Transverse colon (tissue), 4 donors: ENCODE measurements around the gene AHCYL1. TPM values are rescaled to one million over a fixed set of nuclear protein-coding genes. Genes with fewer than 3 reads are reported as not detected.

Source experiments
- DNase-seq: peaks from one replicate; pipeline ENCODE4 v3.0.0-alpha.2; 2019
- H3K27ac ChIP-seq, 4 donors: fragments of 200-600 bp; sonication (generic); 2 replicates each; pipeline ENCODE4 v1.5.1; 2016 to 2018; ENCODE audit warnings: inconsistent platforms in 4 of 4
- H3K27me3 ChIP-seq: fragments of 200-600 bp; sonication (generic); 2 replicates; pipeline ENCODE4 v1.5.1; 2017; ENCODE audit warnings: inconsistent platforms
- H3K36me3 ChIP-seq, 4 donors: fragments of 200-600 bp; sonication (generic); 2 replicates each; pipeline ENCODE4 v1.5.1; 2017 to 2019; ENCODE audit warnings: inconsistent platforms in 4 of 4
- H3K4me1 ChIP-seq, 4 donors: fragments of 200-600 bp; sonication (generic); 2 replicates each; pipeline ENCODE4 v1.5.1; 2017 to 2020; ENCODE audit warnings: inconsistent platforms in 4 of 4
- H3K4me3 ChIP-seq, 4 donors: fragments of 200-600 bp; sonication (generic); 1 replicate in 1 of 4; 2 replicates in 3 of 4; pipeline versions ENCODE4 v1.5.1 to v1.6.1; 2017 to 2019; ENCODE audit warnings: inconsistent platforms in 4 of 4
- H3K9me3 ChIP-seq, 2 donors: fragments of 200-600 bp; sonication (generic); 2 replicates each; pipeline ENCODE4 v1.5.1; 2017 to 2019; ENCODE audit warnings: inconsistent platforms in 2 of 2
- EP300 ChIP-seq: sonication (generic); formaldehyde crosslinking; IDR thresholded peaks from one replicate; pipeline ENCODE4 v1.6.1; 2017; ENCODE audit warnings: antibody characterized with exemption, low read depth
- POLR2A ChIP-seq: fragments of 450-650 bp; IDR thresholded peaks from one replicate; pipeline ENCODE4 v1.6.1; 2016; ENCODE audit warnings: antibody characterized with exemption, mild to moderate bottlenecking, moderate library complexity
- POLR2AphosphoS5 ChIP-seq, 3 donors: sonication (generic); formaldehyde crosslinking; IDR thresholded peaks; one replicate each; pipeline ENCODE4 v1.6.1; 2016; ENCODE audit warnings: antibody characterized with exemption in 3 of 3
- WGBS, 2 donors: methylation state at CpG; one replicate each; pipeline ENCODE4 v1.1.5; 2018; ENCODE audit warnings: low coverage in 1 of 2; 5-methylcytosine and 5-hydroxymethylcytosine counted together
- in situ Hi-C, 4 donors: fragments of 200-750 bp; cut with MboI; loops; one replicate each; pipeline versions ENCODE4 v1.15.0 to v1.15.1; 2017; ENCODE audit warnings: low sequenced_read_pairs in 3 of 4, low pct_ligation_motif_present in 1 of 4, low pct_unique_long_range_greater_than_20kb in 1 of 4
- intact Hi-C: fragments of 100-400 bp; cut with DNase I; formaldehyde crosslinking; loops from one replicate; pipeline ENCODE4 v1.15.1; 2023; ENCODE audit warnings: low total_unique reads
- total RNA-seq, 4 donors: library from RNA; depleted of rRNA; stranded (reverse); fragments of >200 nt; gene quantifications; one replicate each; pipeline ENCODE4 v1.1.0, GENCODE V29; 2016
- TF ChIP-seq, protein P1 (sequence below), 5 experiments: fragments of 200-600 bp in 3 of 5; fragments of 450-650 bp in 2 of 5; sonication (generic) in 3 of 5; IDR thresholded peaks; 1 replicate in 2 of 5; 2 replicates in 3 of 5; pipeline ENCODE4 v1.5.1; 2016 to 2017; ENCODE audit warnings: antibody characterized with exemption in 5 of 5, inconsistent platforms in 3 of 5, mild to moderate bottlenecking in 2 of 5, moderate library complexity in 1 of 5

AHCYL1 gene
- total RNA-seq, 4 donors from 2014 or later, result 31.8 to 71.5 (median 51.3) TPM

- TF ChIP-seq, protein P1, sequence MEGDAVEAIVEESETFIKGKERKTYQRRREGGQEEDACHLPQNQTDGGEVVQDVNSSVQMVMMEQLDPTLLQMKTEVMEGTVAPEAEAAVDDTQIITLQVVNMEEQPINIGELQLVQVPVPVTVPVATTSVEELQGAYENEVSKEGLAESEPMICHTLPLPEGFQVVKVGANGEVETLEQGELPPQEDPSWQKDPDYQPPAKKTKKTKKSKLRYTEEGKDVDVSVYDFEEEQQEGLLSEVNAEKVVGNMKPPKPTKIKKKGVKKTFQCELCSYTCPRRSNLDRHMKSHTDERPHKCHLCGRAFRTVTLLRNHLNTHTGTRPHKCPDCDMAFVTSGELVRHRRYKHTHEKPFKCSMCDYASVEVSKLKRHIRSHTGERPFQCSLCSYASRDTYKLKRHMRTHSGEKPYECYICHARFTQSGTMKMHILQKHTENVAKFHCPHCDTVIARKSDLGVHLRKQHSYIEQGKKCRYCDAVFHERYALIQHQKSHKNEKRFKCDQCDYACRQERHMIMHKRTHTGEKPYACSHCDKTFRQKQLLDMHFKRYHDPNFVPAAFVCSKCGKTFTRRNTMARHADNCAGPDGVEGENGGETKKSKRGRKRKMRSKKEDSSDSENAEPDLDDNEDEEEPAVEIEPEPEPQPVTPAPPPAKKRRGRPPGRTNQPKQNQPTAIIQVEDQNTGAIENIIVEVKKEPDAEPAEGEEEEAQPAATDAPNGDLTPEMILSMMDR (IDR thresholded peaks at IDR 0.05), result no peak
- no peak for TF ChIP-seq POLR2A
- no peak for TF ChIP-seq POLR2AphosphoS5 (IDR thresholded peaks at IDR 0.05)
- TF ChIP-seq EP300, result no peak
- Histone ChIP-seq H3K9me3 (no peaks in the 10 kb centered on the region), H3K36me3 (no peaks in the 10 kb centered on the region), H3K27me3 (no peaks in the 10 kb centered on the region), H3K27ac (peak overlapping the region; percentile 32 to 46 (median 41)), H3K4me3 (no peak overlapping the region), H3K4me1 (peaks cover 10 to 25% (median 18%) of the 10 kb centered on the region in 4 donors)
- WGBS, 2 donors, result 42 to 50% methylated on average over 3 to 5 of the region's 5 CpGs
- no peak for DNase-seq
- in situ Hi-C loops, result loop anchor here (5.0 to 25.0 kb wide), 7 partner anchors 52 to 442 kb away; partner anchors contain the start of genes GNAI3 (in 4 of the 4), GSTM4 (in 3 of the 4), GPR61 (in 1 of the 4) and GSTM2 (in 1 of the 4)
- intact Hi-C loops, result loop anchor here (10.0 kb wide), 2 partner anchors 55 to 325 kb away; partner anchors contain the start of gene GSTM4
Observed at GRCh38 chr1:109979489-109980091, 5.0 kb upstream of the AHCYL1 start.

GRCh38 chr1:109980324-109981003, 4.1 kb upstream of the AHCYL1 start:
- in situ Hi-C loops, result loop anchor here (5.0 to 25.0 kb wide), 7 partner anchors 53 to 443 kb away; partner anchors contain the start of genes GNAI3 (in 4 of the 4), GSTM4 (in 3 of the 4), GPR61 (in 1 of the 4) and GSTM2 (in 1 of the 4)
- TF ChIP-seq, protein P1 (IDR thresholded peaks at IDR 0.05), result peak; percentile 41 to 80 (median 65)
- TF ChIP-seq POLR2AphosphoS5 (IDR thresholded peaks at IDR 0.05) (no peak), POLR2A (no peak)
- H3K36me3 ChIP-seq, result no peaks in the 10 kb centered on the region
- 29 to 54% methylated on average over 2 to 6 of the region's 6 CpGs for WGBS, 2 donors
- DNase-seq, result peak; percentile 57
- peak overlapping the region in 1 of 4 donors; percentile 44 for H3K27ac ChIP-seq
- peaks cover 13 to 26% (median 18%) of the 10 kb centered on the region in 4 donors for H3K4me1 ChIP-seq
- H3K4me3 ChIP-seq, result no peak overlapping the region
- intact Hi-C loops, result loop anchor here (10.0 kb wide), 2 partner anchors 56 to 326 kb away; partner anchors contain the start of gene GSTM4
- no peaks in the 10 kb centered on the region for H3K27me3 ChIP-seq
- no peaks in the 10 kb centered on the region for H3K9me3 ChIP-seq

- 0 to 51% methylated on average over 1 to 4 of the region's 4 CpGs for WGBS, 2 donors
- in situ Hi-C loops, result loop anchor here (5.0 to 25.0 kb wide), 7 partner anchors 54 to 444 kb away; partner anchors contain the start of genes GNAI3 (in 4 of the 4), GSTM4 (in 3 of the 4), GPR61 (in 1 of the 4) and GSTM2 (in 1 of the 4)
- Histone ChIP-seq H3K4me1 (peaks cover 16 to 31% (median 22%) of the 10 kb centered on the region in 4 donors), H3K9me3 (no peaks in the 10 kb centered on the region), H3K27me3 (no peaks in the 10 kb centered on the region), H3K4me3 (no peak overlapping the region), H3K27ac (no peak overlapping the region), H3K36me3 (no peaks in the 10 kb centered on the region)
- intact Hi-C loops, result loop anchor here (10.0 kb wide), 2 partner anchors 56 to 326 kb away; partner anchors contain the start of gene GSTM4
- TF ChIP-seq EP300, result no peak
- TF ChIP-seq, protein P1 (IDR thresholded peaks at IDR 0.05), result peak in 1 of 5 experiments; percentile 31
- TF ChIP-seq POLR2AphosphoS5 (IDR thresholded peaks at IDR 0.05), result no peak
- no peak for DNase-seq
Observed at GRCh38 chr1:109981004-109981335, 3.6 kb upstream of the AHCYL1 start.
